ENCODE data around the gene RNLS. TPM values are rescaled to one million over a fixed set of nuclear protein-coding genes. Genes with fewer than 3 reads are reported as not detected.

The RNLS gene
- total and polyA plus RNA-seq, 2 of the 8 experiments (the other 6 are each of a cell fraction or from before 2014, with no cell fraction given): 7.5 to 12.7 TPM

DNA sequence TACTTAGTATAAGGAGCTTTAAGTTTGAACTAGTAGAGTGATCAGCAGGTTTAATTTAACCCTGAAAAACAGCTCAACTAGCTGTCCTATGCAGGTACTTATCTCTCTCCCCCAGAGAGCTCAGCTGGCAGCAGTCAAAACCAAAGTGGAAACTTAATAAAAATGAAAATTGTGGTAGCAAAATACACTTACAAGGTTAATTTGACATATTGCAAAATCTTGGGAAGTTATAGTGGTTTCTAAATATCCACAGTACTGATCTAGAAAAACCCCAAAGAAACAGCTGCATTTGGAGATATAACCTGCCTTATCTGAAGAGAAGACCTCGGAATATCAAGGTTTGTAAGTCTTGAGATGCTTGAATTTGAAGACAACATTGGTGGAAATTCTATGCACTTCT is 269.2 kb downstream of the RNLS start:
- Histone ChIP-seq H3K23ac (ENCODE audit: insufficient read length) (no peak overlapping the region), H3K9me3 (ENCODE audit: insufficient read depth in 2 of 2, low read depth in 1 of 2, low read length in 1 of 2) (peaks cover 0 to 1% of the 10 kb centered on the region in 2 experiments; a peak in 1 of 4 replicates), H4K91ac (replicated peaks; ENCODE audit: insufficient read length, low read length) (no peak overlapping the region), H3K36me3 (ENCODE audit: control insufficient read depth in 2 of 4, insufficient read depth in 4 of 4, low read length in 3 of 4) (no peaks in the 10 kb centered on the region), H3K4me3 (ENCODE audit: extremely low read depth in 1 of 4, insufficient read depth in 2 of 4, low read depth in 3 of 4, low read length in 4 of 4) (no peak overlapping the region), H4K20me1 (replicated peaks in 1 of 2; ENCODE audit: control insufficient read depth in 1 of 2, insufficient read depth in 2 of 2, low read length in 2 of 2) (no peaks in the 10 kb centered on the region), H3K14ac (ENCODE audit: insufficient read length) (no peak overlapping the region), H4K5ac (ENCODE audit: insufficient read length, low read depth, low read length) (no peak overlapping the region), H2BK120ac (replicated peaks; ENCODE audit: low read depth, low read length) (no peak overlapping the region), H3K4me1 (replicated peaks in 1 of 4; ENCODE audit: control insufficient read depth in 3 of 4, insufficient read depth in 4 of 4, low read length in 3 of 4) (no peaks in the 10 kb centered on the region), H2AK5ac (ENCODE audit: low read depth, low read length) (no peak overlapping the region), H3K9ac (replicated peaks in 1 of 4; ENCODE audit: extremely low read depth in 1 of 4, low read depth in 3 of 4, low read length in 3 of 4) (no peak overlapping the region), H3K23me2 (ENCODE audit: low read depth, low read length) (no peaks in the 10 kb centered on the region), H4K8ac (ENCODE audit: extremely low read depth, insufficient read depth, low read length) (no peak overlapping the region), H3K18ac (ENCODE audit: extremely low read depth, low read length) (no peak overlapping the region), H2BK20ac (ENCODE audit: low read length) (no peak overlapping the region), H3K4me2 (ENCODE audit: insufficient read depth in 1 of 2, low read depth in 2 of 2, low read length in 2 of 2) (no peak overlapping the region), H3K79me2 (ENCODE audit: control insufficient read depth in 1 of 2, insufficient read depth in 2 of 2, low read length in 2 of 2) (no peaks in the 10 kb centered on the region), H3K27me3 (replicated peaks in 1 of 4; ENCODE audit: control insufficient read depth in 3 of 4, extremely low read depth in 1 of 4, insufficient read depth in 3 of 4, low read length in 3 of 4) (no peaks in the 10 kb centered on the region), H3K4ac (replicated peaks; ENCODE audit: insufficient read length, low read depth, low read length) (no peak overlapping the region), H3K56ac (replicated peaks; ENCODE audit: insufficient read length, low read depth, low read length) (no peak overlapping the region), H2AFZ (ENCODE audit: low read length) (no peak overlapping the region), H2BK12ac (ENCODE audit: low read depth, low read length) (no peak overlapping the region), H3K79me1 (ENCODE audit: low read depth, low read length) (no peaks in the 10 kb centered on the region), H3K27ac (ENCODE audit: low read depth, low read length) (no peak overlapping the region), H2BK5ac (ENCODE audit: low read depth, low read length) (no peak overlapping the region), H2BK15ac (ENCODE audit: low read length) (no peak overlapping the region)
- POLR2A ChIA-PET (ENCODE audit: partially characterized antibody): interaction anchor here (0.8 kb wide), 1 partner anchor 24 kb away, joined by 3 read pairs; no protein-coding TSS in a partner anchor
- no peak for TF ChIP-seq RNF2 (IDR thresholded peaks at IDR 0.05; ENCODE audit: borderline replicate concordance, low read depth, low read length, missing control alignments, poor library complexity, severe bottlenecking)
- no peak for FAIRE-seq
- 100% methylated on average over 1 of the region's 1 CpG; no CpG with 5 or more reads in 1 of the 2 experiments for WGBS, 2 experiments (ENCODE audit: extremely low coverage in 1 of 2, insufficient coverage in 1 of 2, insufficient read length in 1 of 2, insufficient replicate concordance in 2 of 2, low coverage in 1 of 2, low lambda C conversion rate in 2 of 2, missing lambda C conversion rate in 1 of 2)
- DNase-seq (ENCODE audit: low read depth in 1 of 2, low spot score in 2 of 2): no peak
- CTCF ChIA-PET (ENCODE audit: partially characterized antibody): interaction anchor here (1.0 to 1.6 kb wide), 2 partner anchors 9 to 239 kb away, joined by 3 read pairs; no protein-coding TSS in a partner anchor
